Gastrocnemius medialis (tissue), 4 donors: ENCODE data around the gene SLC46A3. TPM values are rescaled to one million over a fixed set of nuclear protein-coding genes. Genes with fewer than 3 reads are reported as not detected.
A peak's percentile ranks its signal among the peaks of the same experiment; 100 is the strongest.

Source experiments
- ATAC-seq, 2 donors: fragments of 150-250 bp; one replicate each; pipeline ENCODE4 v1.9.1; 2016
- DNase-seq, 2 donors: peaks; one replicate each; pipeline ENCODE4 v3.0.0-alpha.2; 2019
- H3K27ac ChIP-seq, 4 donors: fragments of 200-600 bp; sonication (generic); 1 replicate in 1 of 4; 2 replicates in 3 of 4; pipeline ENCODE4 v1.5.1; 2016 to 2018; ENCODE audit warnings: mild to moderate bottlenecking in 2 of 4, moderate library complexity in 1 of 4
- H3K27me3 ChIP-seq, 3 donors: fragments of 200-600 bp; sonication (generic) in 2 of 3; 1 replicate in 1 of 3; 2 replicates in 2 of 3; pipeline versions ENCODE4 v1.5.1 to v1.6.0; 2016 to 2019; ENCODE audit warnings: mild to moderate bottlenecking in 1 of 3, moderate library complexity in 1 of 3
- H3K36me3 ChIP-seq, 2 donors: fragments of 200-600 bp; sonication (generic) in 1 of 2; one replicate each; pipeline ENCODE4 v1.5.1; 2017 to 2018
- H3K4me1 ChIP-seq, 2 donors: fragments of 200-600 bp; sonication (generic) in 1 of 2; one replicate each; pipeline ENCODE4 v1.5.1; 2016 to 2017; ENCODE audit warnings: mild to moderate bottlenecking in 2 of 2
- H3K4me3 ChIP-seq, 4 donors: fragments of 200-600 bp; sonication (generic) in 3 of 4; 1 replicate in 1 of 4; 2 replicates in 3 of 4; pipeline ENCODE4 v1.5.1; 2016 to 2019; ENCODE audit warnings: mild to moderate bottlenecking in 2 of 4
- H3K9me3 ChIP-seq, 3 donors: fragments of 200-600 bp; sonication (generic) in 2 of 3; 1 replicate in 1 of 3; 2 replicates in 2 of 3; pipeline ENCODE4 v1.5.1; 2016 to 2019
- POLR2A ChIP-seq, 2 donors: fragments of 450-650 bp; IDR thresholded peaks; one replicate each; pipeline ENCODE4 v1.6.1; 2017; ENCODE audit warnings: antibody characterized with exemption in 2 of 2, mild to moderate bottlenecking in 2 of 2, moderate library complexity in 2 of 2
- in situ Hi-C, 4 donors: fragments of 200-750 bp; cut with MboI; loops; one replicate each; pipeline versions ENCODE4 v1.15.0 to v1.8.0; 2017; ENCODE audit warnings: low sequenced_read_pairs in 4 of 4
- intact Hi-C: fragments of 100-400 bp; cut with DNase I; formaldehyde crosslinking; loops from one replicate; pipeline ENCODE4 v1.15.1; 2023; ENCODE audit warnings: low total_unique reads
- total RNA-seq, 4 donors: library from RNA; depleted of rRNA; stranded (reverse); fragments of >200 nt; gene quantifications; one replicate each; pipeline versions ENCODE4 v1.1.0 to v1.2.3, GENCODE V29; 2016
- TF ChIP-seq, protein P1 (sequence below), 5 experiments: fragments of 450-650 bp in 3 of 5; fragments of 200-600 bp in 2 of 5; sonication (generic) in 2 of 5; IDR thresholded peaks in 4 of 5; conservative IDR thresholded peaks in 1 of 5; 1 replicate in 4 of 5; 2 replicates in 1 of 5; pipeline ENCODE4 v1.5.1; 2016 to 2019; ENCODE audit warnings: antibody characterized with exemption in 5 of 5, mild to moderate bottlenecking in 3 of 5, moderate library complexity in 3 of 5

Gene SLC46A3
- total RNA-seq, 4 donors from 2014 or later: 6.9 to 18.0 (median 9.8) TPM

GRCh38 chr13:28718196-28718542 is 601 bp downstream of the SLC46A3 start:
- peaks cover 25 to 29% of the 10 kb centered on the region in 2 donors for H3K4me1 ChIP-seq
- ATAC-seq (peak; percentile 33 to 38), DNase-seq (no peak)
- H3K27me3 ChIP-seq: no peaks in the 10 kb centered on the region
- no peak for TF ChIP-seq POLR2A (IDR thresholded peaks at IDR 0.05)
- TF ChIP-seq, protein P1, sequence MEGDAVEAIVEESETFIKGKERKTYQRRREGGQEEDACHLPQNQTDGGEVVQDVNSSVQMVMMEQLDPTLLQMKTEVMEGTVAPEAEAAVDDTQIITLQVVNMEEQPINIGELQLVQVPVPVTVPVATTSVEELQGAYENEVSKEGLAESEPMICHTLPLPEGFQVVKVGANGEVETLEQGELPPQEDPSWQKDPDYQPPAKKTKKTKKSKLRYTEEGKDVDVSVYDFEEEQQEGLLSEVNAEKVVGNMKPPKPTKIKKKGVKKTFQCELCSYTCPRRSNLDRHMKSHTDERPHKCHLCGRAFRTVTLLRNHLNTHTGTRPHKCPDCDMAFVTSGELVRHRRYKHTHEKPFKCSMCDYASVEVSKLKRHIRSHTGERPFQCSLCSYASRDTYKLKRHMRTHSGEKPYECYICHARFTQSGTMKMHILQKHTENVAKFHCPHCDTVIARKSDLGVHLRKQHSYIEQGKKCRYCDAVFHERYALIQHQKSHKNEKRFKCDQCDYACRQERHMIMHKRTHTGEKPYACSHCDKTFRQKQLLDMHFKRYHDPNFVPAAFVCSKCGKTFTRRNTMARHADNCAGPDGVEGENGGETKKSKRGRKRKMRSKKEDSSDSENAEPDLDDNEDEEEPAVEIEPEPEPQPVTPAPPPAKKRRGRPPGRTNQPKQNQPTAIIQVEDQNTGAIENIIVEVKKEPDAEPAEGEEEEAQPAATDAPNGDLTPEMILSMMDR (IDR thresholded peaks at IDR 0.05 in 4 of 5, conservative IDR thresholded peaks at IDR 0.05 in 1 of 5): no peak
- no peaks in the 10 kb centered on the region for H3K9me3 ChIP-seq
- no peaks in the 10 kb centered on the region for H3K36me3 ChIP-seq
- intact Hi-C loops: loop anchor here (1.0 to 10.0 kb wide), 2 partner anchors 59 to 877 kb away; partner anchors contain the start of genes POMP and SLC7A1
- in situ Hi-C loops: loop anchor here in 2 of 4 donors (10.0 to 25.0 kb wide), 3 partner anchors 53 to 581 kb away; partner anchors contain the start of genes PAN3 (in 1 of the 2) and POMP (in 1 of the 2)
- H3K4me3 ChIP-seq: peak overlapping the region; percentile 68 to 88 (median 81)
- peak overlapping the region; percentile 95 to 99 (median 96) for H3K27ac ChIP-seq

DNA sequence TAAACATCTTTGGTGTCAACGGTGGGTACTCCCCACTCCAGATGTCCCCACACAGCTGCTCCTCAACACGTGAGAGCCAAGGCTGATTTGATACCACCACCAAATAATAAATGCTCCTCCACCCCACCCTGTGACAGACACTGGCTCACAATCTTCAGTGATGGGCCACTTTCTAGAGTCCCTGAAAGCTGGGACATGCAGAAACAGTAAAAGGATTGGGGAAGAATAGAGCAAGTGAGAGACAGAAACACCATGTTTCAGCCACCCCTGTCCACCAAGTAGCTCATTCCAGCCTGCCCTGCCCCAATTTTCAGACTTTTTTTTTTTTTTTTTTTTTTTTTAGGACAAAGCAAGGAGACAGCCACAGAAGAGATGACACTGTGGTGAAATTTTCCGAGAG is 1.6 kb downstream of the SLC46A3 start:
- no peak for ATAC-seq
- Histone ChIP-seq H3K4me1 (peaks cover 25 to 29% of the 10 kb centered on the region in 2 donors), H3K36me3 (no peaks in the 10 kb centered on the region), H3K27me3 (no peaks in the 10 kb centered on the region), H3K27ac (peak overlapping the region; percentile 95 to 99 (median 96)), H3K9me3 (no peaks in the 10 kb centered on the region), H3K4me3 (no peak overlapping the region)
- intact Hi-C loops (loop anchor here (10.0 kb wide), 1 partner anchor 878 kb away; the partner anchor contains the start of gene SLC7A1), in situ Hi-C loops (loop anchor here in 2 of 4 donors (10.0 to 25.0 kb wide), 3 partner anchors 52 to 580 kb away; partner anchors contain the start of genes PAN3 (in 1 of the 2) and POMP (in 1 of the 2))
- no peak for TF ChIP-seq POLR2A (IDR thresholded peaks at IDR 0.05)
- TF ChIP-seq, protein P1 (IDR thresholded peaks at IDR 0.05 in 4 of 5, conservative IDR thresholded peaks at IDR 0.05 in 1 of 5): no peak
- DNase-seq: no peak

- Histone ChIP-seq H3K36me3 (peaks cover 0 to 5% of the 10 kb centered on the region in 2 donors), H3K4me1 (peaks cover 25 to 29% of the 10 kb centered on the region in 2 donors), H3K4me3 (no peak overlapping the region), H3K9me3 (no peaks in the 10 kb centered on the region), H3K27me3 (no peaks in the 10 kb centered on the region), H3K27ac (peak overlapping the region; percentile 95 to 99 (median 96))
- in situ Hi-C loops (loop anchor here in 2 of 4 donors (10.0 to 25.0 kb wide), 3 partner anchors 52 to 579 kb away; partner anchors contain the start of genes PAN3 (in 1 of the 2) and POMP (in 1 of the 2)), intact Hi-C loops (loop anchor here (10.0 kb wide), 1 partner anchor 878 kb away; the partner anchor contains the start of gene SLC7A1)
- peak in 1 of 2 donors; percentile 36 for DNase-seq
- ATAC-seq: no peak
- TF ChIP-seq POLR2A (IDR thresholded peaks at IDR 0.05): peak; percentile 21 to 40
- TF ChIP-seq, protein P1 (IDR thresholded peaks at IDR 0.05 in 4 of 5, conservative IDR thresholded peaks at IDR 0.05 in 1 of 5): no peak
Observed at GRCh38 chr13:28716511-28716910, 2.3 kb downstream of the SLC46A3 start.

DNA sequence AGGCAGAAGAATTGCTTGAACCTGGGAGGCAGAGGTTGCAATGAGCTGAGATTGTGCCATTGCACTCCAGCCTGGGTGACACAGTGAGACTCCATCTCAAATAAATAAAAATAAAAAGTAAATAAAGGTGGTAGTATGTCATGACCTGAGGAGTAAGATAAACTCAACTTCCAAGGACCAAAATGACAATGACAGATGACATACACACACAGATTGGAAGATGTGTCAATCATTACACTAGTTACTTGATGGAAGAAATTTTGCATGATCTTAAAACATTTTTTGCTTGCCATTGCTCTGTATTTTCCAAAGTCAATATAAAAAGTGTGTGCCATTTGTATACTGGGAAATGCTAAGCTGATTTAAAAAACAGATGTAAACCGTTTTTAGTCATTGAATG is 4.1 kb downstream of the SLC46A3 start:
- Histone ChIP-seq H3K9me3 (no peaks in the 10 kb centered on the region), H3K4me1 (peaks cover 24 to 27% of the 10 kb centered on the region in 2 donors), H3K36me3 (peaks cover 0 to 18% of the 10 kb centered on the region in 2 donors), H3K27me3 (no peaks in the 10 kb centered on the region), H3K27ac (peak overlapping the region in 2 of 4 donors; percentile 95 to 99), H3K4me3 (no peak overlapping the region)
- ATAC-seq (no peak), DNase-seq (no peak)
- TF ChIP-seq, protein P1 (IDR thresholded peaks at IDR 0.05 in 4 of 5, conservative IDR thresholded peaks at IDR 0.05 in 1 of 5): no peak
- TF ChIP-seq POLR2A (IDR thresholded peaks at IDR 0.05): no peak
- in situ Hi-C loops (loop anchor here in 2 of 4 donors (10.0 to 25.0 kb wide), 3 partner anchors 50 to 577 kb away; partner anchors contain the start of genes PAN3 (in 1 of the 2) and POMP (in 1 of the 2)), intact Hi-C loops (loop anchor here (10.0 kb wide), 1 partner anchor 880 kb away; the partner anchor contains the start of gene SLC7A1)
